GM19193 (cell line): Measurements from ENCODE around the gene ZDHHC13.

Experiments
- POLR2A ChIP-seq: IDR thresholded peaks from 4 replicates; pipeline ENCODE4 v1.6.1; 2011; ENCODE audit not compliant: insufficient read depth, insufficient read length; ENCODE audit errors: extremely low read depth

Gene ZDHHC13

DNA sequence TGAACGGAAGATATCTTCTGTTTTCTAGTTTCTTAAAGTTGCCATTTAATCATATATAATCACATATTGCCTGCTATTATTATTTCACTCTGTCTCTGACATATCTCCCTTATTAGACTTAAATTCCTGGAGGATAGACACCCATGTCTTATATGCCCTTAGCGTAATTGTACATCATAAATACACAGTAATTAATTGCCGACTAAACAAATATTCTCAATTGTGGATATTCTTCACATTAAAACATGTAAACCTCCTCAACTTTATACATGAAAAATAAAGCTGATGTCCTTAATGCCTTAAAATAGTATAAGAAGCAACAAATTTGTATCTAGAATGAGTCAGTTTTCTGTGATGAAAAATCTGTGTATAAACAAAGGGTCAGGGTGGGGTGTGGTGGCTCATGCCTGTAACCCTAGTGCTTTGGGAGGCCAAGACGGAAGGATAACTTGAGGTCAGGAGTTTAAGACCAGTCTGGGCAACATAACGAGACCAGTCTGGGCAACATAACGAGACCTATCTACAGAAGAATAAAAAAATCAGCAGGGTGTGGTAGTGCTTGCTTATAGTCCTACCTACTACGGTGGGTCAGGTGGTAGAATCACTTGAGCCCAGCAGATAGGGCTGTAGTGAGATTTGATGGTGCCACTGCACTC, 6.1 kb downstream of the ZDHHC13 start:
- TF ChIP-seq POLR2A = no peak

DNA sequence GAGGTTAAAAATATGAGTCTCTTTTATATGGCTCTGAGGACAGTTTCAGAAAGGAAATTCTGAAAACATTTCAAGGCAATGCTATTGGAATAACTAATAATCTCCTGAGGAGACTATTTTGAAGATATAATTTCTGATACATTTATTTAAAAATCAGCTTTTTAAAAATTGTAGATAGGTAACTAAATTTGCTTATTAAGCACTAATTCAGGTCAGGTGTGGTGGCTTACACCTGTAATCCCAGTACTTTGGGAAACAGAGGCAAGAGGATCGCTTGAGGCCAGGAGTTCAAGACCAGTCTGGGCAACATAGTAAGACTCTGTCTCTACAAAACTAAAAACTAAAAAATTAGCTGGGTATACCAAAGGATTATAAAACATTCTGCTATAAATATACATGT, 17.0 kb downstream of the ZDHHC13 start:
- no peak for TF ChIP-seq POLR2A

DNA sequence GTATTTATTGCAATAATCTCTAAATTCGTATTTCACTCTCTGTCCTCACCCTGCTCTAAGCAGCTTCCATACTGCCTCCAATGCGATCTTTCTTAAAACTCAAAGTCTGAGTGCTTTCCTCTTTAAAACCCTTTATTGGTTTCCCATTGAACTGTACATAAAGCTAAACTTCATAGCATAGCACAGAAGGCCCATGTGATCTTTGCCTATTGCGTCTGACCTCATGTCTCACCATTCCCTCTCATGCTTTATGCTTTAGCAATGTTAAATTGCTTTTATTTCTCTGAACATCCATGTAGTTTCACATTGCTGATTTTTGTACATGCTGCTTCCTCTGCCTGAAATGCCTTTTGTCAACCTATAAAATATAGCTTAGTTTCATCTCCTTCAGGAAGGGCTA, 28.4 kb downstream of the ZDHHC13 start:
- TF ChIP-seq POLR2A = no peak

DNA sequence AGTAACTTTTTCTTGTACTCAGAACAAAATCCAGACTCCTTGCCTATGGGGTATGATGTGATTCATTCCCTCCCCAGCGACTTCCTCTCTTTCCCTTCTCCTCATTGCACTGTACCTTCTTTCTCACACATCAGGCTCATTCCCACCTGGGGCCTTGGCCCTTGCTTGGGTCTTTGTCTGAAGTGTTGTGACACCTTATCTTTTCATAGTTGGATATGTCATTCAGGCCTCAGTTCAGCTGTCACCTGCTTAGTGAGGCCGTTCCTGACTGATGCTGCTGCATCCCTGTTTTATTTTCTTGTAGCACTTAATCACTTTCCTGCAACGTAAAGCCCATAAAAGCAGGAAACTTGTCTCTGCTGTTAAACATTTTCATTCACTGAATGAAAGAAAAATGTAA, 39.9 kb downstream of the ZDHHC13 start:
- no peak for TF ChIP-seq POLR2A

DNA sequence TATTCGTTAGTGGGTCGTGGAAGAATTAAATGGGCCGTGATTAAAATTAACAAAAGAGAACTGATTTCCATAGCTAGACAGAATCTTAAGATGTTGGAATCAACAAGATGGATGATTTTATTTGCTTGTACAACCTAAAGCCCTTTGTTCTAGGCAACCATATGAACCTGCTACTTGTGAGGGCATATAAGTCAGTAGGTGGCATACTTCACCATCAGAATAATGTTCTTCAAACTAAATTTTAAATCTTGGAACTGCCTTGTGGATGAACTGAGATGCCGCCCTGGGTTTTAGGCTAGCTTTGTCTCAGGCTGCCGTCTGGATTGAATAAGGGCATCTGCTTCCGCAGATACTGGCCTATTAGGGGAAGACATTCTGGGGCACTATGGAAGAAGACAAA, 43.9 kb downstream of the ZDHHC13 start:
- TF ChIP-seq POLR2A = no peak

DNA sequence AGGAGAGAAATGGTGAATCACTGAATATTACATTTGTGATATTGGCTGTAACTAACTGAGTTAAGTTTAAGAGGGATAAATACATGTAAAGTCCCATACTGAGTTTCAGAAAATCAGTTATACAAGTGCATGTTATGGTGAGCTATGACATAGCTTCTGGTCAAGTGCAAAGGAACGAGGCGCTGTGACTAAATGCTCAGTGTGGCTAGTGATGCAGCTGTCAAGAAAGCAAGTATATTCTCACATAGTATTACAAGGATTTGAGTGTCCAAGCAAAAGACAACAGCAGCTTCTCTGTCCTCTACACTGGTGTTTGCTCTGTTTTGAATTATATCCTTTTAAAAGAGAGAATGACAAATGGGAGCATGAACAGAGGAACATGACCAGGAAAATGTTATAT, 44.7 kb downstream of the ZDHHC13 start:
- TF ChIP-seq POLR2A = no peak

DNA sequence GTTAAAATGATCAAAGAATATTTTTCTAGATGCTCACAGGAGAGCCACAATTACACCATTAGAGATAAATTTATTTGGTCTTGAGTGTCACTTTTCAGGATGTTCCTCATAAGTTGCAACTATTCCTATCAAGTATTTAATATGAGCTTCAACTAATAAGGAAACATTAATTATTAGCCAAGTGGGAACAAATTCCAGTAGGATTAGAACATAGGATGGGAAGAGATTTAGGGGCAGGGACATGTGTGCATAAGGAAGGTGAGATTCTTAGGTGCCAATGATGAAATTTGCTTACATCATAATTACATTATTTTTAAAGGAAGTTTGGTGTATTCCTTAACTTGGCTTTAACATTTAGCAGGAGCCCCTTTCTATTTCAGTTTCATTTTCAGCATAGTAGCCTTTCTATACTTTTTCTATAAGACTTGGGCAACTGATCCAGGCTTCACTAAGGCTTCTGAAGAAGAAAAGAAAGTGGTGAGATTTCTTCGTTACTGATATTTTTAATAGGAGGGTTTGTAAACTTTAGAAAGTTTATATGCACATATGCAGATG, 46.1 kb downstream of the ZDHHC13 start:
- no peak for TF ChIP-seq POLR2A

DNA sequence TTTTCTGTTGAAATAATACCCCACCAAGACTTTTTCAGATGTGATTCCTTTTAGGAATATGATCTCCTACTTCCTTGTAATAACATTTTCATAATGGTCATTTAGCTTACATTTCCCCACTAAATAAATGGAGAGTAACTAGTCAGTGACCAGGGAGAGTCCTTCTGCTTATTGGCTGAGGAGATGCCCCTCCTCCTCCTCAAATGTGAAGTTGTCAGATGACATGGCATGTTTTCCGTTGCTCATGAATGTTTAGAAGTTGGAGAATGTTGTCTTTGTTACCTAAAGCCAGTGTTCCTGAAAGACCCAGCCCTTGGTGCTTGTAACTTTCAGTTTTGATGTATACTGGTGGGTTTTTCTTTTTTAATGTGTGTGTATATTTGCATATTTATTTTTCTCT, 46.6 kb downstream of the ZDHHC13 start:
- TF ChIP-seq POLR2A = no peak

DNA sequence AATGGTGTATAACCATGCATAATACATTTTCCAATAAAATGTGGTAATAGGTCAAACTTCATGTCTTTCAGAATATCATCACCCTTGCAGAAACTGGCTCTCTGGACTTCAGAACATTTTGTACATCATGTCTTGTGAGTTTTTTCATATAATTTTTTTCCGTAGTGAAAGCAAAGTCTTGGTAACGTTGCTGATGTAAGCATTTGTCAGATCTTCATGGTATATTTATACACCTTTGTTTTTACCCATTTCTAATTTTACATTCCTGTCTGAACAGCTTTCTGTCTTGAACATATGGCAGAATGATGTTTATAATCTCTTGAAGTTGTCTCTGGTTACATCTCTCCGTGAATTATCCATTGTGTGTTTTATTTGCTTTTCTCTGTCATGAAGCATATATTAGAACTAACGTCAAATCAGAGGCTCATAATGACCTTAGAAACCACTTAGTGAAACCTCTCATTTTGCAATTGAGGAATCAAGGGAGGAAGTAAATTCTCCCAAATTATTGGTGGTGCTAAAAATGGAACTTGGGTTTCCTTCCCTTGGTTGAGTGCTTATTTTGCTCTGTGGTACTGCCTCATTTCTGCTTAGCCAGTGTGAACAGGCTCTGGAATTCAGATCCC, 47.4 kb downstream of the ZDHHC13 start:
- no peak for TF ChIP-seq POLR2A

DNA sequence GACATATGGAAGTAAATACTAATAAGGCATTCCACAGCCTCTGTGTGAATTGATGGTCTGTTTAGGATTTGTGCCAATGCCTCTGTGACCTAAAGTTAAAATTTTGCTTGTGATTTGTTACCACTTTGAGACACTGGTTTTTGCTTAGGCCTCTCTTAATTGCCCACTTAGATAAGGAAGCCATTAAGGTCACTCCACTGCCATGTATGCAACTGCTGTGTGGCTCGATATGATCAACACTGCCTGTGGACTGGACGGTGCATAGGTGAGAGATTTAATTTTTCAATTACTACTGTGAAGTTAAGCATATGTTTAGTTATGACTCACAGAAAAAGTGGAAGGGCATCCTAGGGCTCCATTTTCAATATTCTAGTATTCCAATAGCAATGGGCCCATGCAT, 47.9 kb downstream of the ZDHHC13 start:
- no peak for TF ChIP-seq POLR2A

DNA sequence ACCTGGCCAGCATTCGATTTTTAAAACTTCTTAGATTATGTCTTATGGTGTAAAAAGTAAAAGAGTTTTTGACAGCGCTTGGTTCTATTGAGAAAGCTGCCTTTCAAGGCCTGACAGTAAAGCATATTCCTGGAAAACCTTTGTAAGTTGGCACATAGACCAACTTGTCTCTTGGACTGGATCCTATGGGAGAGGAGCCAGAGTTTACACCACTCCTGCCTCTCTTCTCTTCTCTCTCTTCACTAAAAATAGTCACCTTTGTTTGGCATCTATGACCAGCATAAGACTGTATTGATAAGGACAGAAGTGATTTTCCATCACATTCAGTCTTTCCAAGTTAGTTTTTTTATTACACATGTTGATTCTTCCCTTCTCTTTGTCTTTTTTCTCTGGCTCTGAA, 51.1 kb downstream of the ZDHHC13 start:
- no peak for TF ChIP-seq POLR2A

DNA sequence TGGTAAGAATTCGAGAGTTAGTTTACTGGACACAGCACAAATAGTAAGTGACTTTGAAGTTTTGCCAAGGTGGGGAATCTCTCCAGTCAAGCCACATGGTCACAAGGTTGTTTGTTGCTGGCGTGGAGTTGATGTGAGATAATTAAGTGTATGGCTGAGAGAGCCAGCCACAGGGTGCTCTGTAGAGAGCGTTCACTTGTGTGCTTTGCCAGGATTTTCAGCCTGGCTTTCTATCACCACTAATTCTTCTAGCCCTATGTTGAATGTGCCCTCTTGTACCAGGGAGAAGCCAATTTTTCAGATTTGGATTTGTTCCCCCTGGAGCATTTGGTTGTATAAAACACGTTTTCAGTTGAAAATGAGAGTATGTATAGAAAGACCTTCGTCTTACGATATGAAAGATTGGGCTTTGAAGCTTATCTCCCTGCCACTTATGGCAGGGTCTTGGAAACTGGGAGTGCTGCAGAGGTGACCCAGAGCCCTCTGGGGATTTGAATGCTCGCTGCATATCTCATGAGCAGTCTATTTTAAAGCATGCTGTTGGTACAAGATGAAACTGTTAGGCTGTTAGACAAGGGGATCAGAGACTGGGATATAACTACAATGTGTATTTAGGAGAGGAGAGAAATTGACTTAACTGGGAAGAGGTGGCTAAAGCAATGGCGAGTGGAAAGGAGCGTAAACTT, 56.2 kb downstream of the ZDHHC13 start:
- TF ChIP-seq POLR2A = no peak

DNA sequence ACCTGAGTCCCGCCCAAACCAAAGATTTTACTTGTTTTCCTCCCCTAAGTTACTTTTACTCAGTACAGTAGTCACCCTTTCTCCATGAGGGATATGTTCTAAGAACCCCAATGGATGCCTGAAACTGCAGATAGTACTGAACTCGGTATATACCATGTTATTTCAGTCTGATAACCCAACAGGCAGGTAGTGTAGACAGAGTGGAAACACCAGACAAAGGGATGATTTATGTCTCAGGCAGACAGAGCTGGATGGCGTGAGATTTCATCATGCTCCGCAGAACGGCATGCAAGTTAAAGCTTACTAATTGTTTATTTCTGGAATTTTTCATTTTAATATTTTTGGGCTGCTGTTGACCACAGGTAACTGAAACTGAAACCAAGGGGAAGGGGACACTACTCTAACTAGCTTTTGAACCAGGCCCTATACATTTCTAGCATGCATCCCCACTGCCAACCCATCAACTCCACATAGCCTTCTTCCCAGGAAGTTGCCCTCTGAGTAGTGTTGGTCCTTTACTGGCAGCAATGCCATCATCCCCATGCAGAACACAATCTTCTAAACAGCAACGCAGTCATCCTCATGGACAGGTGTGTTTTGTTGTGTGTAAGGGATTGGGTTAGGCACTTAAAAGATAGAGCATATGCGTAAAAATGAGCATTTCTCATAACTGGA, 57.1 kb downstream of the ZDHHC13 start:
- TF ChIP-seq POLR2A = no peak

DNA sequence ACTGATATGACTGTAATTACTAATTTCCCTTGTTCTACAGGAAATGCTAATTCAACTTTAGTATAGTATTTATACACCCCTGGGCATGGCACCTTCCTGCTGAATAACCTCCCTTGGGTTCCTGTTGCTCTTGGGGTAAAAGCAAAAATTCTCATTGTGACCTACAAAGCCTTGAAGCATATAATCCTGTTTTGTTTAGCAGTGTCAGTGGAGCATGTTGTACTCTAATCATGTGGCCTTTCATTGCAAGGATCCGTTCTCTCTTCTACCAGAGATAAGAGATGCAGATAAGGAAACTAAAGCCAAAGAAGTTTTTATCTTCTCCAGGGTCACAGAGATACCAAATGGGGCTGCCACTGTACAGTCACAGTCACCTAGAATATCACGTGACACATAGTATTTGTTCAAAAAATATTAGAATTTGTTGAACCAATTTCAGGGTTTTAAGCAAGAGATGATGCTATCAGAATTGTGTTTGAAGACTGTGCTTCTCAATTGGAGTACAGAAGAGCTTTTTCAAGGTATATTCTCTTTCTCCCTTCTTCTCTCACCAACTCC, 59.7 kb downstream of the ZDHHC13 start:
- no peak for TF ChIP-seq POLR2A
